HepG2 (cell line): Measurements from ENCODE around the gene PALS1.

Source experiments
- AGO1 ChIP-seq: fragments of 200-400 bp; formaldehyde crosslinking; IDR thresholded peaks from 2 replicates; pipeline ENCODE4 v1.6.1; 2017; ENCODE audit warnings: mild to moderate bottlenecking, low read depth, low read length, moderate library complexity; ENCODE audit not compliant: poor library complexity, severe bottlenecking
- ASH2L ChIP-seq: fragments of 300-600, 200-600 bp; sonication (generic); IDR thresholded peaks from 2 replicates; pipeline ENCODE4 v1.7.0; 2017; ENCODE audit warnings: low read depth, mild to moderate bottlenecking, moderate library complexity, mixed read lengths, low read length; ENCODE audit not compliant: insufficient read length
- BCL6 ChIP-seq: IDR thresholded peaks from 2 replicates; pipeline ENCODE4 v1.6.1; 2016; ENCODE audit warnings: missing genetic modification reagents, missing compliant biosample characterization
- ESRRA ChIP-seq: sonication (generic); formaldehyde crosslinking; IDR thresholded peaks from 2 replicates; pipeline ENCODE4 v1.5.1; 2020; ENCODE audit warnings: mild to moderate bottlenecking, low read depth, missing genetic modification reagents
- GABPA ChIP-seq, 2 experiments: IDR thresholded peaks; 2 replicates each; pipeline ENCODE4 v1.6.1; 2011 to 2016; ENCODE audit warnings: low read depth in 2 of 2, low read length in 1 of 2, missing biosample characterization in 1 of 2, missing genetic modification characterization in 1 of 2
- HBP1 ChIP-seq: IDR thresholded peaks from 2 replicates; pipeline ENCODE4 v1.6.1; 2016; ENCODE audit warnings: low read depth, control low read depth
- HMGXB4 ChIP-seq, 2 experiments: sonication (generic) in 1 of 2; formaldehyde crosslinking in 1 of 2; IDR thresholded peaks; 2 replicates each; pipeline versions ENCODE4 v1.4.0 to v1.6.1; 2018 to 2020; ENCODE audit warnings: missing genetic modification reagents in 2 of 2, borderline replicate concordance in 1 of 2, low read depth in 1 of 2, mild to moderate bottlenecking in 1 of 2, missing biosample characterization in 1 of 2
- KLF15 ChIP-seq: sonication (generic); formaldehyde crosslinking; IDR thresholded peaks from 2 replicates; pipeline ENCODE4 v1.8.1; 2023; ENCODE audit warnings: borderline replicate concordance, mild to moderate bottlenecking, inconsistent platforms, missing genetic modification reagents, mixed read lengths
- MAX ChIP-seq: IDR thresholded peaks from 2 replicates; pipeline ENCODE4 v1.6.1; 2012; ENCODE audit warnings: inconsistent platforms
- SP2 ChIP-seq: sonication (generic); formaldehyde crosslinking; IDR thresholded peaks from 2 replicates; pipeline ENCODE4 v1.5.1; 2020; ENCODE audit warnings: mild to moderate bottlenecking, missing genetic modification reagents
- TCF7L2 ChIP-seq: IDR thresholded peaks from 2 replicates; pipeline ENCODE4 v1.6.1; 2011; ENCODE audit warnings: mild to moderate bottlenecking, low read depth, low read length, moderate library complexity
- THAP7 ChIP-seq: sonication (generic); formaldehyde crosslinking; IDR thresholded peaks from 2 replicates; pipeline ENCODE4 v1.8.1; 2023; ENCODE audit warnings: mild to moderate bottlenecking, missing genetic modification reagents
- ZNF704 ChIP-seq: sonication (generic); formaldehyde crosslinking; IDR thresholded peaks from 2 replicates; pipeline ENCODE4 v1.8.1; 2023; ENCODE audit warnings: mild to moderate bottlenecking, inconsistent platforms, moderate library complexity, missing genetic modification reagents, borderline replicate concordance
- ZNF776 ChIP-seq: sonication (generic); formaldehyde crosslinking; IDR thresholded peaks from 2 replicates; pipeline ENCODE4 v1.4.0; 2020; ENCODE audit warnings: mild to moderate bottlenecking, missing genetic modification reagents

GRCh38 chr14:67276131-67276530 is 34.9 kb downstream of the PALS1 start:
- no peak for TF ChIP-seq HMGXB4 (CRISPR knock-in tag; IDR thresholded peaks at IDR 0.05; ENCODE audit: borderline replicate concordance in 1 of 2, low read depth in 1 of 2)
- TF ChIP-seq ESRRA = no peak
- TF ChIP-seq AGO1 = no peak
- no peak for TF ChIP-seq TCF7L2
- TF ChIP-seq ZNF704 (CRISPR knock-in tag) = no peak
- no peak for TF ChIP-seq THAP7 (CRISPR knock-in tag)
- TF ChIP-seq ASH2L = no peak
- no peak for TF ChIP-seq KLF15 (CRISPR knock-in tag)
- no peak for TF ChIP-seq GABPA (IDR thresholded peaks at IDR 0.05; ENCODE audit: low read depth, low read length)
- no peak for TF ChIP-seq GABPA (CRISPR knock-in tag; IDR thresholded peaks at IDR 0.05; ENCODE audit: low read depth)
- no peak for TF ChIP-seq ZNF776 (CRISPR knock-in tag)
- TF ChIP-seq BCL6 = no peak
- TF ChIP-seq SP2 (CRISPR knock-in tag) = no peak
- TF ChIP-seq HBP1 (CRISPR knock-in tag) = no peak
- TF ChIP-seq MAX = no peak
